SK-N-MC (cell line): ENCODE data around the gene FRMD4A.

ENCODE experiments used
- DNase-seq: peaks from one replicate; pipeline ENCODE4 v3.0.0-alpha.2; 2011; ENCODE audit warnings: low read depth, low spot score
- H3K27ac ChIP-seq: fragments of 200-600 bp; sonication (generic); 2 replicates; pipeline ENCODE4 v1.5.1; 2016; ENCODE audit warnings: mixed run types
- H3K36me3 ChIP-seq: fragments of 200-600 bp; sonication (generic); 2 replicates; pipeline ENCODE4 v1.6.1; 2017; ENCODE audit warnings: antibody characterized with exemption, low read length, mixed read lengths; ENCODE audit not compliant: insufficient read depth
- H3K4me3 ChIP-seq: fragments of 200-600 bp; sonication (generic); 2 replicates; pipeline ENCODE4 v1.5.1; 2016
- H3K9ac ChIP-seq: fragments of 200-600 bp; sonication (generic); 2 replicates; pipeline ENCODE4 v1.8.0; 2017; ENCODE audit warnings: mixed run types, mixed read lengths; ENCODE audit not compliant: insufficient read length
- H3K9me3 ChIP-seq: fragments of 200-600 bp; sonication (generic); 2 replicates; pipeline ENCODE4 v1.6.1; 2017; ENCODE audit warnings: low read depth, mild to moderate bottlenecking, antibody characterized with exemption, low read length, moderate library complexity, mixed read lengths
- EZH2 ChIP-seq: fragments of 200-600 bp; sonication (generic); IDR thresholded peaks from one replicate; pipeline ENCODE4 v1.6.1; 2017; ENCODE audit warnings: antibody characterized with exemption
- FOXP2 ChIP-seq: optimal IDR thresholded peaks from 2 replicates; pipeline ENCODE3; 2011; ENCODE audit warnings: mild to moderate bottlenecking, moderate library complexity; ENCODE audit not compliant: insufficient read depth; ENCODE audit errors: extremely low read length, control extremely low read depth
- POLR2AphosphoS5 ChIP-seq: IDR thresholded peaks from 2 replicates; pipeline ENCODE4 v1.6.1; 2012; ENCODE audit warnings: mild to moderate bottlenecking, low read depth, low read length, borderline replicate concordance

FRMD4A gene

GRCh38 chr10:13882119-13882711 is 448.5 kb downstream of the FRMD4A start:
- Histone ChIP-seq H3K9me3 (no peaks in the 10 kb centered on the region), H3K27ac (no peak overlapping the region), H3K9ac (no peak overlapping the region), H3K4me3 (no peak overlapping the region), H3K36me3 (no peaks in the 10 kb centered on the region)
- TF ChIP-seq EZH2 (no peak), POLR2AphosphoS5 (no peak), FOXP2 (no peak)
- DNase-seq = no peak

GRCh38 chr10:13880760-13881159 is 450.0 kb downstream of the FRMD4A start:
- no peak overlapping the region for H3K4me3 ChIP-seq
- no peaks in the 10 kb centered on the region for H3K9me3 ChIP-seq
- no peaks in the 10 kb centered on the region for H3K36me3 ChIP-seq
- DNase-seq = no peak
- no peak overlapping the region for H3K27ac ChIP-seq
- TF ChIP-seq FOXP2 (no peak), EZH2 (no peak), POLR2AphosphoS5 (no peak)
- H3K9ac ChIP-seq = no peak overlapping the region

DNA sequence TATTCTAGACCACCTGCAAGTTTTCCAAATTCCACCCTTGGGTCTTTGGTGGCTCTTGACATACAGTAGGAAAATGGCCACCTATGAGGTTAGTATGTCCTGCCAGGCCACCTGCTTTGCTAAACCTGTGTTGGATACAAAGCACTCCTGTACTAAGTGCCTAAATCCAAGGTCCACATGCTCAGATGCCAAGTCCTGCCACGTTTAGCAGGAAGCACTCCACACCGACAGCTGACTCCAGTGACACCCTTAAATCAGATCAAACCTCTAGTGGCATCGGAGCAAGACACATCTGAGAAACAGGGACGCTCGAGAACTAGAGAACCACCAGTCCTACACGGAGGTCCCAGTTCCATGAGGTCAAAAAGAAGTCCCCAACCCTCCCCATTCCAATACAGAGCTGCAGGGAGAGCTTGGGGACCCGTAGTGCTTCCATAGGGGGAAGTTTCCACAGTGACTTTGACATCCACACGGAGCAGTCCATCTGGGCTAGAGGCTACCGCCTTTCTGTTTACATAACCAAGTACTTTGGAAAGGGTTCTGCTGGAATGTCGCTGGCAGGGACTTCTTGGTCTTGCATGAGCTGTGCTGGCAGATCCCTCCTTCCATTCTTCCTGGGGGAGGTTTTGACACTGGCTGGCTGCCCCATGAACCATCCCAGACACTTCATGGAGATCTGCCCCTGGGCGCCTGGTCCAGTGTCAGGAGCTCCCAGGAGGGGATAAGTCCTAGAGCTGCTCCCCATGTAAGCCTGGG is 453.4 kb downstream of the FRMD4A start:
- no peaks in the 10 kb centered on the region for H3K36me3 ChIP-seq
- H3K9me3 ChIP-seq = no peaks in the 10 kb centered on the region
- DNase-seq = no peak

GRCh38 chr10:13873196-13873595 is 457.5 kb downstream of the FRMD4A start:
- no peak overlapping the region for H3K9ac ChIP-seq
- no peak overlapping the region for H3K4me3 ChIP-seq
- no peak for DNase-seq
- H3K36me3 ChIP-seq = no peaks in the 10 kb centered on the region
- no peak for TF ChIP-seq POLR2AphosphoS5
- TF ChIP-seq FOXP2 = no peak
- no peak for TF ChIP-seq EZH2
- H3K9me3 ChIP-seq = no peaks in the 10 kb centered on the region
- H3K27ac ChIP-seq = no peak overlapping the region

More for the DNA sequence above, 453.4 kb downstream of the FRMD4A start:
- no peak overlapping the region for H3K9ac ChIP-seq
- H3K4me3 ChIP-seq = no peak overlapping the region
- no peak overlapping the region for H3K27ac ChIP-seq
- TF ChIP-seq EZH2 (no peak), FOXP2 (no peak), POLR2AphosphoS5 (no peak)

DNA sequence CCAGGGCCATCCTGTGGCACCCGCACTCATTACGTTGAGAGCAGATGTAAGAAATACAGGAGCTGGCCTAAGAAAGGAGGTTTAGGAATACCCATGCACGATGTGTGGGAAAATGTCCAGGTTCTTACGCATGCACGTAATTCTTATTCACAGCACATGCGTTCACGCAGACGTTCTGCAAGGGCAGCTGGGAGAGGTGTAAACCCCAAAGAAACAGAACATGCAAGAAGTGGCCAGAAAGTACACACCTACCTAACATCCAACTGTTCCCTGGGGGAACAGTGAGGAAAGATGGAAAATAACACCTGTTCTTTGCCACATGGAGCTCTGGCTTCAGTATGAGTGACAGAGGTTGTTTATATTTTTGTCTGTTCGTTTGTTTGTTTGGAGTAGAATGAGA is 458.3 kb downstream of the FRMD4A start:
- no peak overlapping the region for H3K4me3 ChIP-seq
- no peak overlapping the region for H3K9ac ChIP-seq
- DNase-seq = no peak
- no peak for TF ChIP-seq EZH2
- no peak for TF ChIP-seq POLR2AphosphoS5
- no peak for TF ChIP-seq FOXP2
- no peaks in the 10 kb centered on the region for H3K36me3 ChIP-seq
- H3K27ac ChIP-seq = no peak overlapping the region
- H3K9me3 ChIP-seq = no peaks in the 10 kb centered on the region

DNA sequence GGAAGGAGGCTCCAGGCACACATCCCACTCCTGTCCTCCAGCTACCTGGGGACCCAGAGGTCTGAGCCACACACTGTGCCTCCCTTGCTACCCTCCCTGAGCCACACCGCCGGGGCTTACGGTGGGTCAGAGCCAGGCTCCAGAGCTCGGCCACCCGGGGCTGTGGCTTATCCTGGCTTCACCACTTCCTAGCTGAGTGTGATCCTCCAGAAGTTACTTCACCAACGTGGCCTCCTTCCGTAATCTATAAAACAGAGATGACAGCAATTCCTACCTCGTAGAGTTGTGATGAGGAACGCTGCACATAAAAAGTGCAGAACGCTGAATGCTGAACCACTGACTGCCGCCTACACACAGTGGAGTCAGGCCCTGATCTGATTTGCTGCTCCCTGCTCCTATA is 458.9 kb downstream of the FRMD4A start:
- H3K27ac ChIP-seq = no peak overlapping the region
- H3K4me3 ChIP-seq = no peak overlapping the region
- H3K9me3 ChIP-seq = no peaks in the 10 kb centered on the region
- TF ChIP-seq EZH2 (no peak), FOXP2 (no peak), POLR2AphosphoS5 (no peak)
- DNase-seq = no peak
- H3K36me3 ChIP-seq = no peaks in the 10 kb centered on the region
- no peak overlapping the region for H3K9ac ChIP-seq

DNA sequence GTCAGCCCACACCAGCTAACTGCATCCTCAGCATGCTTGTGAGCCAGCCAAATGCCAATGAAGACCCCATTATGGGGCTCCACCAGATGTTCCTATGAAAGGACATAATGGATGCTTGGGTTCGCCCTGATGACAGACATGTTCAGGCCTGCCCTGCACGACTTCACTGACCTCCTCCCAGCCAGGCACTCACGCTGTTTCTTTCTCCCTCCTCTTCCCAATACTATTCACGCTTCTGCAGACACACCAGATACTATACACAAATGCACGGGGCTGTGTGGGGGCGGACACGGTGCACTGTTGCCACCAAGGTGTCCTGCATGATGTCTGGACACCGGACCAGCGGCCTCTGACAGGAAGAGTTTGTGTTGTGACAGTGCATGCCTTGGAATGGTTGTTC is 459.7 kb downstream of the FRMD4A start:
- no peak overlapping the region for H3K27ac ChIP-seq
- no peak for TF ChIP-seq POLR2AphosphoS5
- no peak for TF ChIP-seq EZH2
- TF ChIP-seq FOXP2 = no peak

DNA sequence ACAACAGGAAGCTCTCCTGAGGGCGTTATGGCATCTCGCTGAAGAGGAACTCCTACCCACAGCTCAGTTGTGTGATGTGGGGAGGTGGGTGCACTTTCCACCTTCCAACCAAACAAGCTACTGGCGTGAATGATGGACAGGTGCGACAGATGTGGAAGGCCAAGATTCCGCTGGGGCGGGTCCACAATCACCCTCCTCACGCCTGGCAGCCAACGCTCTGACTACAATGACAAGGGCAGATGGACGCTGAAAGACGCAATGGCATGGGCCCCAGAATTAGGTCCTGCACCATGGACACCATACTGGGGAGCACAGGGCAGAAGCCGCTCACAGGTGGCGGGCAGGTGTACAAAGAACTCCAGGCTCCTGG is 461.4 kb downstream of the FRMD4A start:
- DNase-seq = no peak
- no peak overlapping the region for H3K27ac ChIP-seq
- no peaks in the 10 kb centered on the region for H3K9me3 ChIP-seq
- TF ChIP-seq EZH2 (no peak), FOXP2 (no peak), POLR2AphosphoS5 (no peak)
- H3K36me3 ChIP-seq = no peaks in the 10 kb centered on the region
- H3K9ac ChIP-seq = no peak overlapping the region
- no peak overlapping the region for H3K4me3 ChIP-seq

More for the DNA sequence above, 459.7 kb downstream of the FRMD4A start:
- Histone ChIP-seq H3K4me3 (no peak overlapping the region), H3K36me3 (no peaks in the 10 kb centered on the region), H3K9me3 (no peaks in the 10 kb centered on the region), H3K9ac (no peak overlapping the region)
- no peak for DNase-seq
